Measurements from ENCODE around the gene LIF.
"Not testable (repeated sequence)": the region's sequence is repeated elsewhere in the genome, so short reads cannot be mapped to it uniquely, and the experiment has no call there.

LIF gene

DNA sequence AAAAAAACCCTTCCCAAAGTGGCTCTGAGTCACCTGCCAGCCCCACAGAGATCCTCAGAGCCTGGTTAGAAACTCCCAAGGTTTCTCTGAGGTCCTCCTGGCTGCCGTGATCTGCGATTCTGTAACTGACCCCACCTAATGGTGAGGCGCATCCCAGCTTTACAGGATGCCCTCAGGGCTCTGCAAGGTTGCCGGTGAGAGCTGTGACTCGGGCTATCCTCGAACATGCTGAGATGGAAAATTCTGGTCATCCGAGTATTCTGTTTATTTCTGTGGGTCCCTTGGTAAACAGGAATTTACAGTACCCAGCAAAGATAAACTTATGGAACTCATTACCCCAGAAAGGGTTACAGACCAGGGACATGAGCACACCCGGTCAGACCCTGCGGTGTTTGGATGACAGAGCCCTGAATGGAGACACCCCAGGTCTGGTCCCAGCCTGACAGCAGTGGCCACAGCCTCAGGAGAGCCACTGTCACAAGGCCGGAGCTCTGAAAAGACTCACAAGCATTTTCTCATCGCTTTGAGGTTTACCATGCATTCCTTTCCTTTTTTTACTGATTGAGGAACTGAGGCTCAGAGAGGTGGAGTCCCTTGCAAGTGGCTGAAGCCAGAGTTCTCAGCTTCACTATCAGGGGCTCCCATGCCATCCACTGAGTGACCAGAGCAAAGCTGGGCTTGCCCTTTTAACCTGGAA, 22.2 kb downstream of the LIF start:
- no peak for FAIRE-seq

DNA sequence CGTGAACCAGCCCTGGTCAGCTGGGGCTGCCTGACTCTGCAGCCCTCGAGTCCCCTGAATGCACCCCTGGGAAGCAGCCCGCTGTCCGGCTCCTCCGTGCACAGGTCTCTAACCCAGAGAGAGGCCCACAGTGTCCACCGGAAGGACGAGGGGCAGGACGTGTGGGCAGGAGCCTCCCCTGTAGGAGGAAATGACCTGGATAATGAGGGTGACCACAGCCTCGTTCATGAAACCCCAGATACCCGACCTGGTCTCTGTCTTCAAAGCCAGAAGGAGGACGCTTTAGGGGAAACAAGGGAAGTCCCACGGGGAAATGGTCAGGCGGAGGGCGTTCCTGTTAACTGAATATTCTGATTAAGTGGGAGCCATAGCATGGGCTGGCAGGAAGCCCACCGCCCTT, 23.3 kb downstream of the LIF start:
- FAIRE-seq = no peak

DNA sequence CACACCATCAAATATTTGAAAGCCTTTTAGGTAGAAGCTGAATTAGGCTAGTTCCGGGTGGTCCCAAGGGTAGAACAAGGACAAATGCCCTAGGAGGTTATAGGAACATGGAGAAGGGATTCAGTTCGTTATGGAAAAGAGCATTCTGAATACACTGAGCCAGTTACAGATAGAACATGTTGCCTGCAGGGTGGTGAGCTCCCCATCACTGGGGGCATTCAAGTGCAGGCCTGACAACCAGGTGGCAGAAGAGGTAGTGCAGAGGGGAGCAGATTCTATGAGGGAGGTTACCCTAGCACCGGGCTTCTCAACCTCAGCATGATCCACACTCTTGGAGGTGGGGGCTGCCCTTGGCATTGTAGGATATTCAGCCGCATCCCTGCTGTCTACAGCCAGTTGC, 24.2 kb downstream of the LIF start:
- no peak for FAIRE-seq

DNA sequence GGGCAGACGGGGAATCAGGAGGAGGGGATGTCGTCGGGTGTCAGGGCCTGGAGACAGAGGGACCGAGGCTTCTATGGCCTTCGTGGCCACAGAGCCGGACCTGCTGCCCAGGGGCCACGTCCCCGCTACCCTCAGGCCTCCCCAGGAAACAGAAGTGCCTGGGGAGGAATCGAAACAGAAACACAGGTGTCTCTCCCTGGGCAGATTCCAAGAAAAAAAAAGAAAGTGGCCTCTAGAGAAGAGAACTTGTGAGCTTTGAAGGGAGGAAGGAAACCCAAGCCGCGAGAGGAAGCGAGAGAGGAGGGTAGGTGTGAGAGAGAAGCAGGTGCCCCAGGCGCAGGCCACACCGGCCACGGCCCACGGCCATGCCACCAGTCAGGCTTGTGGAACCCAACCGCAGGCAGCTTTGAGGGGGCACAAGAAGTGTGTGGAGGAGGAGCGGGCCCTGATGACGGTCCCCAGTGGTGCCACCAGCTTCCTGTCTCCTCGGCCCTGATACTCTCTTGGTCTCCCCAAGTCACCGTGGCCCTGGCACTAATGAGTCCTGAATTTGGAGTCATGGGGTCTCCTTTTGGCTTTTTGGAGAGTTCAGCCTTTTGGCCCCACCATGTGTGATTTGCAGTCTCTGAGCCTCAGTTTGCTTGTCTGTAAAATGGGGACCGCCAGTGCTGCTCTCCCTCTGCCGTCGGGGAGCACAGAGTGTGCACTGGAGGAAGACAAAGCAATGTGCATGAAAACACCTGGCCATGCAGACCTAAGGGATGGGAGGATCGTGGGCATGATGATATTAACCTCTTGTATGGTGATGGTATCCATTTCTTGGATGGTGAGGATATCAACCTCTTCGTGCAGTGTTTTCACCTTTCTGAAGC, 25.2 kb downstream of the LIF start:
- FAIRE-seq = peak; percentile 63

DNA sequence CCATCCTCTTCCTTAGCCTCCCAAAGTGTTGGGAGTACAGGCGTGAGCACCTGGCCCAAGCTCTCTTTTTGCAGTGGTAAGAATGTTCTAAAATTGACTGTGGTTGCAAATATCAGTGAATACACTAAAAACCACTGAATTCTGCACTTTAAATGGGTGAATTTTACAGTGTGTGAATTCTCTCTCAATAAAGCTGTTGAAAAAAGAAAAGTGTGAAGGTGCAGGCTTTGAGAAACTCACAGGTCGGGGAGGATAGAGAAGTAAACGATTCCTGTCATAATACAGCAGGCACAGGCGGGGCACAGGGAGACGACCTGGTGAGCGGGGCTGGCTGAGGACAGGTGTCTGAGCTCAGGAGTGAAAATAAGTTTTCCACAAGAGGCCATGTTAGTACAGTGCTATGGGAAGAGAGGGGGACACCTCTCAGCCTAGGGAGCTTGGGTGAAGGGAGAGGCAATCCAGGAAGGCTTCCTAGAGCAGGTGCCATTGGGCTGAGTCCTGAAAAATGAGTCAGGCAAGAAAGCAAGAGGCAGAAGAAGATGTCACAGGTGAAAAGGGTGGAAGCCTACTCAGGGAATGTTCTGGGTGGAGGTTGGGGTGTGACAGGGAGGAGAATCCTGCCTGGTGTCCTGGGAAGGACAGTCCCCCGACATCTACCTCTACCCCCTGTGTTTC, 26.1 kb downstream of the LIF start:
- FAIRE-seq = no peak

DNA sequence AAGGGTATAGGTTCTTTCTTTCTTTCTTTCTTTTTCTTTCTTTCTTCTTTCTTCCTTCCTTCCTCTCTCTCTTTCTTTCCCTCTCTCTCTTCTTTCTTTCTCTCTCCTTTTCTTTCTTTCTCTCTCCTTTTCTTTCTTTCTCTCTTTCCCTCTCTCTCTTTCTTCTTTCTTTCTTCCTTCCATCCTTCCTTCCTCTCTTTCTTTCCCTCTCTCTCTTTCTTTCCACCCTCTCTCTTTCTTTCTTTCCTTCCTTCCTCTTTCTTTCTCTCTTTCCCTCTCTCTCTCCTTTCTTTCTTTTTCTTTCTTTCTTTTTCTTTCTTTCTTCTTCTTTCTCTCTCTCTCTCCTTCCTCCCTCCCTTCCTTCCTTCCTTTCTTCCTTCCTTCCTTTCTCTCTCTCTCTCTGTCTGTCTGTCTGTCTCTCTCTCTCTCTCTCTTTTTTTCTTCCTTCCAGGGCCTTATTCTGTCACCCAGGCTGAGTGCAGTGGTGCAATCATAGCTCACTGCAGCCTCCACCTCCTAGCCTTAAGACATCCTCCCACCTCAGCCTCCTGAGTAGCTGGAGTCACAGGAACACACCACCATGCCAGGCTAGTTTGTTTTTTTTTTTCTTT, 26.8 kb downstream of the LIF start:
- FAIRE-seq = no peak

DNA sequence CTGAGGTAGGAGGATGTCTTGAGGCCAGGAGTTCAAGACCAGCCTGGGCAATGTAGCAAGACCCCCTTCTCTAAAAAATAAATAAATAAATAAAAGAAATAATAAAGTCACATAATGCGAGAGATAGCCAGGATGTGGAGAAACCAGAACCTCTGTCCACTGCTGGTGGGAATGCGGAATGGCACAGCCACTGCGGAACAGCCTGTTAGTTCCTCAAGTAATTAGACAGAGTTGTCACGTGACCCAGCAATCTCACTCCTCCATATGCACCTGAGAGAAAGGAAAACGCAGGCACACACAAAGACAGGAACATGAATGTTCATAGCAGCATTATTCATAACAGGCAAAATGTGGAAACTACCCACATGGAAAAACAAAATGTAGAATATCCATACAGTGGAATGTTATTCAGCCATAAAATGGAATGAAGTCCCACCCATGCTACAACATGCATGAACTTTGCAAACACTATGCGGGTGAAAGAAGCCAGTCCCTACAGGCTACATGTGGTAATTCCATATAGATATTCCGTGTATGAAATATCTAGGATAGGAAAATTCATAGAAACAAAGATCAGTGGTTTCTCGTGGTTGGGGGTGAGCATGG, 27.4 kb downstream of the LIF start:
- peak; percentile 70 for FAIRE-seq

DNA sequence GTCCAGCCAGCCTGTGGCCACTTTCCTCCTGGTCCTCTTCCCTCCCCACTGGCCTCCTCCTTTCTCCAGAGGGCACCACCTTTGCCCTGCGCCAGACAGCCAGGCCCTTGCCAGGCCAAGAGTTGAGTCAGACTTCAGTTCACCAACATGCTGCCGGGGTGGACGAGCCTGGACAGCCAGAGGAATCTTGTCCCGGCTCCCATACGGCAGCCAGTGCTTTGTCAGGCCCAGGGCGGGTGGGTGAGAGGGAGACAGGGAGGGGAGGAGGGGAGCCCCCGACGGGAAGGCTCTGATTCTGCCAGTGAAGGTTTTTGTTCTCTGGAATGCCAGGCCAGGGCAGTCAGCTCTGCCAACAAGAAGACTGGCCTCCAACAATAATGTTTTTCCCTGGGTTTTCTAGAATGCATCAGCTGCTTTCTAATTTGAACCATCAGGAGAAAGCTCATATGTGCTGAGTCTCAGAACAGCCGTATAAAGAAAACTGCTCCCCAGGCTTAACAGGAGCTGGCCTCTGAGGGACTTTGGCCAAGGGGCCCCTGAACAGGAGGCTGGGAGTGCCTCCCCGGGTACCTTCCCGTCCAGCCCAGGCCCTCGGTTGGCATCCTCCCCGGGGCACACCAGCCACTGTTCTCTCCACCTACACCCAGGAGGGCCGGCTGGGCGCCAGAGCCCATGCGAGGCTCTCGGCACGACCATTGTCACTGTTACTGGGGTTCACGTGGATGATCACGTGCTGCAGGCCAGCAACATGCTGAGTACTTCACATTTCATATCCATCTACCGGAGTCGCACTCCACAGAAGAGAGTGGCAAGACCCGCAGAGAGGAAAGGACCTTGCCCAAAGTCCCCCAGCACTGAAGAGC, 28.6 kb downstream of the LIF start:
- FAIRE-seq = peak; percentile 27

DNA sequence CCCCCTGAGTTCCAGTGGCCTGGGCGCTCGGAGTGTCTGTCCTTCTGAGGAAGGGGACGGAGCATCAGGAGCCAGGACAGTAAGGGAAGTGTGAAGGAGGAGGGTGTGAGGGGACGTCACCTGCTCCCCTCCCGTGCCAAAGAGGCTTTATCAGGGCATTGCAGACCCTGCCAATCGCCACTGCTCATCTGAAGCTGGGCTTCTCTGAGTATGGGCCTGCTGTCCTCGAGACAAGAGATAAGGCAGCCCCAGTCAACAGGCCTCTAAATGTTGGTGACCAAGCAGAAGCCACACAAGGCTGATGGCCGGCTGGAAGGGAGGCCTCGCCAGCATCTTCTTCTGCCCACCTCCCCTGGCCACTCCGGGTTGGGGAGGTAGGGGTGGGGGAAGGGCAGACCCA, 29.8 kb downstream of the LIF start:
- FAIRE-seq = no peak

DNA sequence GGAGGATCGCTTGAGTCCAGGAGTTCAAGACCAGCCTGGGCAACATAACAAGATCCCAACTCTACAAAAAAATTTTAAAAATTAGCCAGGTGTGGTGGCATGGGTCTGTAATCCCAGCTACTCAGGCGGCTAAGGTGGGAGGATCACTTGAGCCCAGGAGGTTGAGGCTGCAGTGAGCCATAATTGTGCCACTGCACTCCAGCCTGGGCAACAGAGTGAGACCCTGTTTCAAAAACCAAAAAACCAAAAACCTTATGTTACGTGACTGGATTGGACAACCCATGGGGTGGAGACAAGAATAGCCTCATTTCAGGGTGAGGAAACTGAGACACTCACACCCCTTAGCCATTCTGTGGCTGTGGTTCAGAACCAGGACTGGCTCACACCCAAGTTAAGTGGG, 30.3 kb downstream of the LIF start:
- not testable (repeated sequence) for FAIRE-seq

DNA sequence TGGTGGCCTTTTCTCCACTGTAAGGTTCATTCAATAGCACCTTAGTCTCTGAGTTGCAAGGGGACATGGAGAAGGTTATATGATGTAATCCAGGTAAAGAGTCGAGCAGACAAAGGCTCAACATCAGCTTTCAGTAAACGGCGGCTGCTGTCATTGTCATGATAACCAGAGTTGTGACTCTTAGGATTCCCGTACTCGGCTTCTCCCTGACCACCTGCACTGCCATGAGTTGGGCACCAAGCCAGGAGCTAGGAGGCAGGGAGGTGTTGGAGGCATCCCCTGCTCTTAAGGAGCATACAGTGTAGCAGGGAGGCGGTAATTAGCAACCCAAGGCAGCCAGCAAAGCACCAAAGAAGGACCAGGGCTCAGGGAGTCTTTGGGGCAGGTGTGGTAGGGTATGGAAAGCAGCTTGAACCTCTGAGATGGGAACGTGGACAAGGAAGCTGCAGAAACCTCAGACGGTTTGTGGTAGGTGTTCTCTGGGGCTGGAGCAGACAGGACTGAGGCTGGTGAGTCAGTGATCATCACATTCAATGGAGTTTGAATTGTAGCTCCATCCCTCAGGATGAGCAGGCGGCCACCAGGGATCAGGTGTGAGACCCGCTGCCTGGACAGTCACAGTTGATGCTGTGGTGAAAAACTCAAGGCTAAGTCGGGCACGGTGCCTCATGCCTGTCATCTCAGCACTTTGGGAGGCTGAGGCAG, 31.7 kb downstream of the LIF start:
- no peak for FAIRE-seq

DNA sequence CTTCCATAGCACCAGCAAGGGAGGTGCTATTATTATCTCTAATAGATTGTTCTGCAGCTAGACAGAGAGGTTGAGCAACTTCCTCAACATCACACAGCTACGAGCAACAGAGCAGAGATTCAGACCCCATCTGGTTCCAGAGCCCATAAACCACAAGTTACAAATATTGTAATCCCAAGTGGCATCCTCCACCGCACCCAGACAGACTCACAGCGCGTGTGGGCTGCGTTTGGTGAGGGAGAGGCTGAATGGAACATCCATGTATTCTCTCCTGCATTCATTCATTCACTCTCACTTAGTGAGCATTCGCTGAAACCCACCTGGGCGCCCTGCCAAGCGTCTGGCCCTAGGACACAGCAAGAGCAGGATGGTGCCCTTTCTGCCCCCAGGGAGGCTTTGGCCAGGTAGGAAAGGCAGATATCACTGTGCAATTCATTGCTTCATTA, 33.5 kb downstream of the LIF start:
- FAIRE-seq = no peak

DNA sequence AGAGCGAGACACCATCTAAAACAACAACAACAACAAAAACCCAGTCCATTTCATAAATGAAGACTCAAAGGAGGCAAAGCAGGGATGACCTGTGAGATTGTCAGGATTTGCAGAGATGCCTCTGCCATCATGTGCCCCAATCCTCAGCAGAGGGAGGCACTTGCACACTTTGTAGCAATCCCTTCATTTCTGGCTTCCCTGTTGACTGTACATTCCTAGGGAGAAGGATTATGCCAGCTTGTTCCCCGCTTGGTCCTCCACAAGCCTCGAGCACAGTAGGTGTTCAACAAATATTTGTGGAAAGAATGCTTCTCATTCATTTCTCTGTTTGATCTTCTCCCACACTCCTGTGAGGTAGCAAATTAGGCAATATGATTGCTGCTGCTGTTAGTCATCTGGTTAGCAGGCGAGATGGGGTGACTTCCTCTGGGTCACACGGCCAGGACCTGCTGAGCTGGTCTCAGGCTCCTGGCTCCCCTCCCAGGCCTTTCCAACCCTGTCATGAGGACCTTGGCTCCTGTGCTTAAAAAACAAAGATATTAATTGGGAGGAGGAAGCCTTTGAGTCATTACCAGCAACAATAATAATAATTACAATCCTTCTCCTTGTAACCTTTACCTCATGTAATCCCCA, 34.1 kb downstream of the LIF start:
- FAIRE-seq = peak; percentile 99

DNA sequence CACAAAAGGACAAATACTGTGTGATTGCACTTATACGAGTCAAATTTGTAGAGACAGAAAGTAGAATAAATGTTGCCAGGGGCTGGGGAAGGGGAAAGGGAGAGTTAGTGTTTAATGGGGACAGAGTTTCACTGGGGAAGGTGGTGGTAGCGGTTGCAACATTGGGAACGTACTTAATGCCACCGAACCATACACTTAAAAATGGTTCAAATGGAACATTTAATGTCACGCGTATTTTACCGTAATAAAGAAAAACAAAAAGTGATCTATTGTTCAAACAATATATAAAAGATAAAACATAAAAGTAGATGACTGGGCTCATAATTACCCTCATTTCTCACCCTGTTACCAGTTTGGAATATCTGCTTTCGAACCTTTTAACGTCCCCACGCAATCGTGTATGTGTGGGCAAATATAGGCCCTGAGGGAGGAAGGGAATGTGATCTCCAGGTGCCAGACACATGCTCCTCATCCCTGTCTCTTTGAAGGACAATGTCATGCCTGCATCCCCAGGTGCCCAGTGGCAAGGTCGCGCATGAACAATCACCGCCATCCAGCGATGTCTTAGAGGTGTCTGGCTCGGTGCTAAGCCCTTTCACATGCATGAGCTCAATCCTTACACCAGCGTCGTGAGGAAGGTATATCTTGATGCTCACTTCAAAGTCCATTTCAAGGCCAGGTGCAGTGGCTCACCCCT, 35.3 kb downstream of the LIF start:
- FAIRE-seq = no peak

DNA sequence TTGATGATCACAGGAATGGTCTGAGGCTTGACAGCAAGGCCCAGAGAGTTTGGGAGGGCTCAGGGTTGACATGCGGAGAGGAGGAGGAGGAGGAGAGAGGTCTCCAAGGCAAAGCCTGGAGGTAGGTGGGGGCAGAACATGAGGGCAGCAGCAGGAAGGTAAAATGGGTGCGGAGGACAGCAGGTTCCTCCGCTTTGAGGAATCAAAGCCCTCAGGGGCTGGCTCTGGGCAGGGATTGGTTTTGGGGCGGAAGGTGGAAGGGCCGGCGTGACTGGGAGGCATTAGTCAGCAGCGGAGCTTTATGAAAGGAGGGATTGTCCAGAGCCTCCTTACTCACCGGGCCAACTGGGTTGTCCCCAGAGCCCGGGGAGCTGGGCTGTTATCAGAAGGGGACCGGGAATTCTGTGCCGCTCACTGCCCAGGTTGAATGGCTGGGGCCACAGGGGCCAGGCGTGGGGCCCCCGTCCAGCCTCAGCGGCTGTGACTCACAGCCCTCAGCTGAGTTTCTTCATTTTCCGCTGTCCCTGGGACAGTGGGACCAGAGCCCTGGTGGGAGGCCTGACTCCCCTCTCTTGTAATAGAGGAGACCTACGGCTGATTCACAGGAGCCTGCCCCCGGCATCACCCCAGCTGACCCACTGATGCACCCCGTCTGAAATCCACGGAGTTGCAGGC, 36.2 kb downstream of the LIF start:
- peak; percentile 99 for FAIRE-seq

DNA sequence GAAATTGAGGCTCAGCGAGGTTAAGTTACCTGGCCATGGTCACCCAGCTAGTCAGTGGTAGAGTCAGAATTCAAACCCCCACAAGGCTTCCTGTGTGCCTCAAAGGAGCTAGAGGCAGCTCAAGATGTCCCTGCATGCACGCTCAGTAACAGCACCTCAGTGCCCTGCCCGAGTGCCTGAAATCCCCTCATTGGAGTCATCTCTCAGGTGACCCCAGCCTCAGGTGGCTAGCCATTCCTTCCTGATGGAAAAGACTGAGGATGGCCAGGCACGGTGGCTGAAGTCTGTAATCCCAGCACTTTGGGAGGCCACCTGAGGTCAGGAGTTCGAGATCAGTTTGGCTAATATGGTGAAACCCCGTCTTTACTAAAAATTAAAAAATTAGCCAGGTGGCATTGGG, 36.9 kb downstream of the LIF start:
- no peak for FAIRE-seq

DNA sequence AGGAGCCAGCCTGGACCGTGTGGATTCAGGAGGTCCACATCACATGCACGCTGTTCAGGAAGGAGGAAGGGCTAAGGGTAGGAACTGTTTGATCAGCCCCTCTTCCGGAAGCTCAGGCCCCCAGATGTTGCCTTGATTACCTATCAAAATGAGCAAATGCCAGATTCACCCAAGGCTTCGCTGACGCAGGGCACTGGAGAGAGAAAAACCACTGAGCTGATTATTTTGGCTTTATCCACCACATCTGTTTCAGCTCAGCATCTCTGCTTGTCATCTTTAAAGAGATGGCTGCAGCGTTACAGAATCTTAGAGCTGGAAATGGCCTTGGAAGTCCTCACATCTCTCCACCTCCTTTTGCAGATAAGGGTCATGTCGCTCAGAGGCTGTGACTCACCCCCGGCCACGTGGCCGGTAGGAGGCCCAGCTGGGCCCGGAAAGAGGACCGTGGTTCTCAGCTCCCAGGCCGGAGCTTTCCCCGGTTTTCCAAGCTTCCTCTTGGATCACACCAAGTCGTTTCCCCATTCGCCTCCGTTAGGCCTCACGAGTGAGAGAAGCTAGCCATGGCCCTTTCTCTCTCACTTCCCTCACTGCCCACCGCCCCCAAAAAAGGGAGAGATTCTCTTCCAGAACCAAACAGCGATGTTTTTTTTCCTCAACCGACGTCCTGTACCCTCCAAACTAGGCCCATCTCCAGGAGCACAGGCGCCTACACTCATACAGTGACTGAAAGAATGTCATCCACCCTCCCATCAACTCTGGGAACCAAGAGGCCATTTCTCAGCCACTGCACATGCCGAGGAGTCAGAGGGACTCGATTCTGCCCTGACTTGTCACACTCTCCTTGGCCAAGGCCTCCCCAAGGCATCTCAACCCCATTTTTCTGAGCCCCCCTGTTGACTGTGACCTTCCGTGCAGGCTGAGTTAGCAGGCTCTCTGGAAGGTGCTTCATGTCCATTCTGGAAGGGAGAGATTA, 37.6 kb downstream of the LIF start:
- FAIRE-seq = peak; percentile 99

DNA sequence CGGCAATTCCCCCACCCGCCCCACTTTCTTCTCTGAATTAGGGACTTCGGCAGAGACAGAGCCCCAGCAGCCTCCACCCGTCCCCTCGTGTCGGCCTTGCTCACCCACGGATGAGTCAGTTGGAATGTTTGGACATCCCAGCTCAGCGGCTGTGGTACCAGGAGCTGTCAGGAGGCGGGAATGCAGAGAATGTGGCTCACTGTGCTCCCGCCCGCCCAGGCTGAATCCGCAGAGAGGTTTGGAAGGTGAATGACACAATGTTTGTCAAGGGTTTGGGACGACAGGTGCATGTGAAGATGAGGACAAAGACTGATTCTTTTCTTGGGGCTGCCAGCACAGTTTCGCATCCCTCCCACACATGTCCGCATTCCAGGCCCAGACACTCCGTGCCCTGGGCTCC, 39.6 kb downstream of the LIF start:
- FAIRE-seq = peak; percentile 98
